GM12891 (cell line): ENCODE data around the gene AVL9.
"Not testable (repeated sequence)": the region's sequence is repeated elsewhere in the genome, so short reads cannot be mapped to it uniquely, and the experiment has no call there.

Experiments
- POLR2A ChIP-seq: IDR thresholded peaks from 2 replicates; pipeline ENCODE4 v1.6.1; 2011; ENCODE audit warnings: low read depth, low read length, control low read depth
- POLR2AphosphoS5 ChIP-seq: IDR thresholded peaks from 2 replicates; pipeline ENCODE4 v1.6.1; 2011; ENCODE audit warnings: low read depth, low read length, control low read depth

DNA sequence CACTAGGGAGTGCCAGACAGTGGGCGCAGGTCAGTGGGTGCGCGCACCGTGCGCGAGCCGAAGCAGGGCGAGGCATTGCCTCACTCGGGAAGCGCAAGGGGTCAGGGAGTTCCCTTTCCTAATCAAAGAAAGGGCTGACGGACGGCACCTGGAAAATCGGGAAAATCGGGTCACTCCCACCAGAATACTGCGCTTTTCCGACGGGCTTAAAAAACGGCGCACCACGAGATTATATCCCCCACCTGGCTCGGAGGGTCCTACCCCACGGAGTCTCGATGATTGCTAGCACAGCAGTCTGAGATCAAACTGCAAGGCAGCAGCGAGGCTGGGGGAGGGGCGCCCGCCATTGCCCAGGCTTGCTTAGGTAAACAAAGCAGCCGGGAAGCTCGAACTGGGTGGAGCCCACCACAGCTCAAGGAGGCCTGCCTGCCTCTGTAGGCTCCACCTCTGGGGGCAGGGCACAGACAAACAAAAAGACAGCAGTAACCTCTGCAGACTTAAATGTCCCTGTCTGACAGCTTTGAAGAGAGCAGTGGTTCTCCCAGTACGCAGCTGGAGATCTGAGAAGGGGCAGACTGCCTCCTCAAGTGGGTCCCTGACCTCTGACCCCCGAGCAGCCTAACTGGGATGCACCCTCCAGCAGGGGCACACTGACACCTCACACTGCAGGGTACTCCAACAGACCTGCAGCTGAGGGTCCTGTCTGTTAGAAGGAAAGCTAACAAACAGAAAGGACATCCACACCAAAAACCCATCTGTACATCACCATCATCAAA lies 30.5 kb upstream of the AVL9 start:
- TF ChIP-seq POLR2A, POLR2AphosphoS5: not testable (repeated sequence)
